ENCODE data around the gene GRIK3.

Gene GRIK3

GRCh38 chr1:36822648-36823047 lies 211.7 kb downstream of the GRIK3 start:
- no peak for DNase-seq (ENCODE audit: low spot score)

DNA sequence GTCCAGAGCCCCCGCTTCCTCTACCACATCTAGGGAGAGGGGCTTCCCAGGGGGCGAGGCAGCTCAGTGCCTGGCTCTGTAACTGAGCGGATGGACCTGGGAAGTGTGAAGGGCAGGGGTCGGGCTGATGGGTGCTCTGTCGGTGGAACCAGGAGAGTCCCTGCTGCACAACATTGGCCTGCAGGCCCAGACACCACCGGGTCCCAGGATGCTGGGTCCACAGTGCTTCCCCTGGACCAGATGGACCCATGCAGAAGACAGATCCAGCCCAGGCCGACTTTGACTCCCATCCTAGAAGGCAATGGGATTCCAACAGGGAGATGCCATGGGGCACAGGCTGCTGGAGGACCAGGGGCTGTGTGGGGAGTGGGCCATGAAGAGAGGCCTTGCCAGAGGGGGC lies 212.9 kb downstream of the GRIK3 start:
- no peak for DNase-seq (ENCODE audit: low spot score)

- no peak for DNase-seq (ENCODE audit: low spot score)
These were observed 215.5 kb downstream of the GRIK3 start for GRCh38 chr1:36818771-36819170.

DNA sequence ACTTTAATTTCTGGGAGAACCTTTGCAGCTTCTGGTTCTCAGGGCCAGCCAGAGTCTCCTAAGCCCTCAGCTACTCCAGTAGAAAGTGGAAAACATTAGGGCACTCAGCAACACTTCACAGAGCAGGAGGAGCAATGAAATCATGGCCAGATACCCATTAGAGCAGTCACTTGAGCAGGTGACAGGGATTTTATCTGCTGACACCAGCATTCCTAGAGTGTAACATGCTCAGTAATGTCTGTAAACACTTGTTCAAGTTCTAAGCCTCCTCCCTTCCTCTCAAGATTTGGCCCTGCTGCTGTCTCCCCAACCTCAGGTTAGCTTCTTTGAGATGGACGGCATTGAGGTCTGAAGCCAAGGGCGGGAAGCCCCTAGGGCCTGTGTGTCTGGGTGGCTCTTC lies 218.0 kb downstream of the GRIK3 start:
- DNase-seq (ENCODE audit: low spot score): no peak

GRCh38 chr1:36814774-36815173 lies 219.5 kb downstream of the GRIK3 start:
- DNase-seq (ENCODE audit: low spot score): no peak

GRCh38 chr1:36814083-36814482 lies 220.2 kb downstream of the GRIK3 start:
- no peak for DNase-seq (ENCODE audit: low spot score)

GRCh38 chr1:36807262-36807661 lies 227.1 kb downstream of the GRIK3 start:
- DNase-seq (ENCODE audit: low spot score): no peak

DNA sequence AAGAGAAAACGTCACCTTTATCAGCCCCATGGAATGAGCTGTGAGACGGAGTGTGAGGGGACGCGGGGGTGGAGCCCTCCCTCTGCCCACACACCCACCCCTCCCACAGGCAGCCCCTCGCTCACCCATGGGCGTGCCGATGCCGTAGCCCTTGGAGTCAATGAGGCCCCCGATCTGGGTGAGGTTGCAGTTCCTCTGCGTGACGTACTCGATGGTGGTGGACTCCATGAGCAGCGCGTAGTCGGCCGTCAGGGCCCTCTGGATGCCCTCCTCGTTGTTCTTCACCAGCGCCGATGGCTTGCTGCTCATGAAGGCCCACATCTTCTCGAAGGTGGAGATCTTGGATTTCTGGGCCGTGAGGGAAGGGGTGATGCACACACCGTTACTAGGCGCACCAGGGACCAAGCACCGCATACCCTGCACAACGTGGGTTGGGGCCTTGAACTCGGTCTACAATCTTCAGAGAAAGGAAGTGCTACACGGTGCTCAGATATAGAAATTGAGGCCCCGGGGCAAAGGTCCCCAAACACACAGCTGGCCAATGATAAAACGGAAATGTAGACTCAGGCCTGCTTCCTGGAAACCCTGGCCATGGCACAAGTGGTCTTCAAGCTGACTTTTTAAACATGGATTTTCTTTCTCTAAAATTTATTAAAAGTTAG lies 228.2 kb downstream of the GRIK3 start:
- DNase-seq (ENCODE audit: low spot score): no peak

DNA sequence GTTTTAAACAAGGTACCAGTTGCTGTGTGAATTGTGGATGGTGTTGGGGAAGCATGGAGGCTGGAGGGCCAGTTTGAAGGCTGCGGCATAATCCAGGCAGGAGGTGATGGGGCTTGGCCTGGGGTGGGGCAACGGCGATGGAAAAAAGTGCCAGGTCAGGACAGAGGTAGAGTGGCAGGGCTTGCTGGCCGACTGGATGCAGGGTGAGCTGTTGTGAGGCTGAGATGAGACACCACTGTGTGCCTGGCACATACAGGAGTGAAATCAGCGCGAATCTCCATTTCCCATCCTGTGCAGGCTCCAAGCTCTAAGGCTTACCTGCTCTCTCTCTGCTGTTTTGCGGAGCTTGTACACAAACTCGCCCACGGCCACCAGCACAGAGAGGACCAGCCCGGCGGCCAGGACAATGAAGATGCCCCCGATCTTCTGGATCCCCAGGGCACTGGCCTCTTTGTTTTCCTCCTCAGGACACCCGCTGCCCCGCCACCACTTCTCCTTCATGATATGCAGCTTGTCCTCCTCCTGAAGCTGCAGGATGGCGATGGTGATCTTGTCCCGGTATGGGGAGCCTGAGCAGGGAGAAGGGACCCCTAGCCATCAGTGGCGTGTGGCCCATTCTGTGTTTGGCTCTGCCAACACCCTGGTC lies 229.5 kb downstream of the GRIK3 start:
- DNase-seq (ENCODE audit: low spot score): no peak

DNA sequence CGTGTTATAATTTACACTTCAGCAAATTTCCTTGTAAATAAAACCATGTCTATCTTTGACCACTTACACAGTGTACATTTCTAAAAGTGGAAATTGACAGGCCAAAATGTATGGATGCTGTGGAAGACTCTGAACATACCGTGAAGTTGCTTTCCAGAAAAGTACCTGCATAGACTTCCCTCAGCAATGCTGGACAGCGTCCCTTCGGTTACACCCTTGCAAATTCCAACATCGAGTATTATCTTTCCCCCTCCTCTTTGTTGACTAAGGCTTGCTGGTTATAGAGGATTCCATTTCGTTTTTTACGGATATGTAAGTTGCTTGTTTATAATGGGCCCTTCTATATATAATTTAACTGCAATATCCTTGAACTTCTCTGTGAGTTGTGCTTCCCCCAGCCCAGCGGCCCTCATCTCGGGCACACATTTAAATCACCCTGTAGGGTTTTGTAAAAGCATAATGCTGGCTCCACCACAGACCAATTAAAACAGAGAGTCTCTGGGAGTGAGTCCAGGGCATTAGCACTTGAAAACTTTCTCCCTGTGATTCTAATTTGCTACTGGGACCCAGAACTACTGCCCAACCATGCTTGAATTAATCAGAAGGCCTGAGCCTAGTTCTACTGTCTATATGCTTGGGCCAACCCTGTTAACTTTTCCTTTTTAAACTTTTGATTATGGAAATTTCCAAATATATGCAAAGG lies 230.3 kb downstream of the GRIK3 start:
- DNase-seq (ENCODE audit: low spot score): no peak

GRCh38 chr1:36802018-36802417 lies 232.3 kb downstream of the GRIK3 start:
- DNase-seq (ENCODE audit: low spot score): no peak

GRCh38 chr1:36797761-36798160 lies 236.6 kb downstream of the GRIK3 start:
- DNase-seq (ENCODE audit: low spot score): no peak

- no peak for DNase-seq (ENCODE audit: low spot score)
These were observed 237.6 kb downstream of the GRIK3 start for GRCh38 chr1:36796733-36797132.

DNA sequence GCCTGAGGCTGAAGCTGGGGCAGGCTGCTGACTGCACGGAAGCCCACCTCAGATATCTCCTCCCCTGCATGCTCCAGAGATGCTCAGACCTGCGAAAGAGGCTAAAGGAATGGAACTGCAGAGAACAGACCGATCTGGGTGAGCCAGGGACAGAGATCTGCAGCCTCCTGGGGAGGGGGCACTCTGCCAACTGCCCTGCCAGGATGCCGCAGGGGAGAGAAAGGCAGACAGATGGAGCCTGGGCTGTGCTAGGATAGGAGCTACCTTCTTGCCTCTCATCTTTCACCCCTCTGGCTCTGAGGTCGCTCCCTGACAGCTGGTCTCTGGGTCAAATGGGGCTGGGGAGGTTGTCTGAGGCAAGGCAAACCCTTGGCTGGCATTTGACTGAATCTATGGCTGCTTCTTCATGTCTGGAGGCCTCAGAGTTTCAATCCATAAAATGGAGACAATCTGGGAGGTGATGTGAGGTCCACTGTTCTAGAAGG lies 238.2 kb downstream of the GRIK3 start:
- DNase-seq (ENCODE audit: low spot score): no peak

- DNase-seq (ENCODE audit: low spot score): no peak
These were observed 239.9 kb downstream of the GRIK3 start for GRCh38 chr1:36794460-36794859.

GRCh38 chr1:36793452-36793851 lies 240.9 kb downstream of the GRIK3 start:
- DNase-seq (ENCODE audit: low spot score): no peak

GRCh38 chr1:36792292-36792691 lies 242.0 kb downstream of the GRIK3 start:
- DNase-seq (ENCODE audit: low spot score): no peak

DNA sequence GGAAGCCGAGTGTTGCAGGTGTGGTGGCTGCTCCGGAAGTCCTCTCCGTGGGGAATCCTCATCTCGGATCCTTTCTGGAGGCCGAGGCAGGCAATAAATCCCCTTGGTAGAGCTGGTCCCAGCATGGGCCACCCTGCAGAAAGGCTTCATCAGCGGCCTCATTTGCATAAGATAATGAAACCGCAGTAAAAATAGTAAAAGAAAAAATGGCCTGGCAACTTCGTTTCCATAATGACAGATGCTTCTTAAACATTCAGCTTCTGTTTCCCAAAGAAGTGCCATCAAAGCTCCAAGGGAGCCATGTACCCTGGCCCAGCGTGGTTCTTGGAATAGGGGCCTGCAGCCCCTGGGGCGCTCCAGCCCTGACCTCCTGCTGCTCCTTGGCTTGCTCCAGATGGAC lies 244.1 kb downstream of the GRIK3 start:
- no peak for DNase-seq (ENCODE audit: low spot score)

- no peak for DNase-seq (ENCODE audit: low spot score)
These were observed 244.8 kb downstream of the GRIK3 start for GRCh38 chr1:36789535-36789934.

DNA sequence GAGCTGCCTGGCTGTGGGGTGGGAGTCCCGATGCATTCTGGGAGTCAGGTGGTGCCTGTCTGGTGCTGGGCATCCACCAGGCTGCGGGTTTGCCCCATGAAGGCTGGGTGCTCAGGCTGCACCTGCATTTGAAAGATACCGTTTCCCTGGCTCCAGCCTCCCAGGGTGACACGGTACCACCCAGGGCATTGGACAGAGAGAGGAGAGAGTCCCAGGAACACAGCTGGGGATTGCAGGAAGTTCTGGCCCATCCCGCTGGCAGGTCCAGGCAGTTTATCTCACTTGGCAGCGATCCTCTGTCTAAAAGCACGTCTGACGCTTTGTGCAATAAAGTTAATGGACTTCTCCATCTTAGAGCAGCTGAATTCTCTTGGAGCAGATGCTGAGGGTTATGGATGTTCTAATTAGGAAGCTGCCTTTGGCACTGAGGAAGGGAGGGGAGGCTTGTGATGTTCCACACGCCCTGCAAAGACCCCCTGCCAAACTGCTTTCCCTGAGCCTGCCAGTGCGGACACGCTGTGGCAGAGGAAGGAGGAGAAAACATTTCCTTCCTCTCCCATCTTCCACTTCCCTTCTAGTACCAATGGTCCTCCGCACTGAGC lies 246.9 kb downstream of the GRIK3 start:
- no peak for DNase-seq (ENCODE audit: low spot score)

- no peak for DNase-seq (ENCODE audit: low spot score)
These were observed 247.9 kb downstream of the GRIK3 start for GRCh38 chr1:36786425-36786824.

DNA sequence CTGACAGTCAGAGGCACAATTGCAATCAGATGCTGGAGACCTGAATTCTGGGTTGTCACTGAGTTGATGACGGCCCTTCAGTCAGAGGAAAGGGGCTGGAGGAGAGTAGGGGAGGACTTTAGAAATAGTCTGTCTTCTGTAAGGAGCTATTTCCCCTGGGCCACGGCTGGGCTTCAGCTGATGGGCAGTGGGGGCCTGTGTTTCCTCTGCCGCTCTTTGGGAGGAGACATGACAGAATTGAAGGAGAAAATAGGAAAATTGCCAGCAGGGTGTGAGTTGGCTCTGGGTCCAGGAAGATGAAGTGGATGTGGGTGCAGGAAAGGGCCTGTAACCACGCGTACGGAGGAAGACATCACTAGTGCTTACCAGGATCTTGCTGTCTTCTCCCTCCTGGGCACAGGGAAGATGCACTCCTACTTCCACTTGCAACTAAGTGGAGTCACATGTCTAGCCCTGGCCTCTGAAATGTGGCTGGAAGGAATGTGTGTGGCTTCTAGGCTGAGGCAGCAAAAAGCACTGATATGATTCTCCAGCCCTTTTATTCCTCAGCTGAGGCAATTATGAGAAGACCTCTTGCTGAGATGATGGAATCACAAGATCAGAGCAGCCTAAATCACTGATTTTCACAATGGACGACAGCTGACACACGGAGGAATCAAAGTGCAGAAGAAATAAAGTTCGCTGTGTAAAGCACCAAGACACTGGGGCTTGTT lies 250.0 kb downstream of the GRIK3 start:
- DNase-seq (ENCODE audit: low spot score): no peak
